Measurements from ENCODE around the gene PAWR. TPM values are rescaled to one million over a fixed set of nuclear protein-coding genes. Genes with fewer than 3 reads are reported as not detected.

The PAWR gene
- total RNA-seq, 1 experiment from 2014 or later = 106 TPM

DNA sequence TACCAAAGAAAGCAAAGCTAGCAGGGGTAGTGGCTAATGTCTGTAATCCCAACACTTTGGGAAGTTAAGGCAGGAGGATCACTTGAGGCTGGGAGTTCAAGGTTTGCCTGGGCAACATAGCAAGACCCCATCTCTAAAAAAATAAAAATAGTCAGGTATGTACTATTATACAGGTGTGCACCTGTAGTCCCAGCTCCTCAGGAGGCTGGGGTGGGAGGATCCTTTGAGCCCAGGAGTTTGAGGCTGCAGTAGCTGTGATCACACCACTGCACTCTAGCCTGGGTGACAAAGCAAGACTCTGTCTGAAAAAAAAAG is 142.2 kb downstream of the PAWR start (continued):
- TF ChIP-seq, protein P1, sequence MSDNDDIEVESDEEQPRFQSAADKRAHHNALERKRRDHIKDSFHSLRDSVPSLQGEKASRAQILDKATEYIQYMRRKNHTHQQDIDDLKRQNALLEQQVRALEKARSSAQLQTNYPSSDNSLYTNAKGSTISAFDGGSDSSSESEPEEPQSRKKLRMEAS (IDR thresholded peaks at IDR 0.05) = no peak
- TF ChIP-seq, protein P2, sequence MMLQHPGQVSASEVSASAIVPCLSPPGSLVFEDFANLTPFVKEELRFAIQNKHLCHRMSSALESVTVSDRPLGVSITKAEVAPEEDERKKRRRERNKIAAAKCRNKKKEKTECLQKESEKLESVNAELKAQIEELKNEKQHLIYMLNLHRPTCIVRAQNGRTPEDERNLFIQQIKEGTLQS (IDR thresholded peaks at IDR 0.05) = no peak
- TF ChIP-seq EZH2 (IDR thresholded peaks at IDR 0.05) = no peak

DNA sequence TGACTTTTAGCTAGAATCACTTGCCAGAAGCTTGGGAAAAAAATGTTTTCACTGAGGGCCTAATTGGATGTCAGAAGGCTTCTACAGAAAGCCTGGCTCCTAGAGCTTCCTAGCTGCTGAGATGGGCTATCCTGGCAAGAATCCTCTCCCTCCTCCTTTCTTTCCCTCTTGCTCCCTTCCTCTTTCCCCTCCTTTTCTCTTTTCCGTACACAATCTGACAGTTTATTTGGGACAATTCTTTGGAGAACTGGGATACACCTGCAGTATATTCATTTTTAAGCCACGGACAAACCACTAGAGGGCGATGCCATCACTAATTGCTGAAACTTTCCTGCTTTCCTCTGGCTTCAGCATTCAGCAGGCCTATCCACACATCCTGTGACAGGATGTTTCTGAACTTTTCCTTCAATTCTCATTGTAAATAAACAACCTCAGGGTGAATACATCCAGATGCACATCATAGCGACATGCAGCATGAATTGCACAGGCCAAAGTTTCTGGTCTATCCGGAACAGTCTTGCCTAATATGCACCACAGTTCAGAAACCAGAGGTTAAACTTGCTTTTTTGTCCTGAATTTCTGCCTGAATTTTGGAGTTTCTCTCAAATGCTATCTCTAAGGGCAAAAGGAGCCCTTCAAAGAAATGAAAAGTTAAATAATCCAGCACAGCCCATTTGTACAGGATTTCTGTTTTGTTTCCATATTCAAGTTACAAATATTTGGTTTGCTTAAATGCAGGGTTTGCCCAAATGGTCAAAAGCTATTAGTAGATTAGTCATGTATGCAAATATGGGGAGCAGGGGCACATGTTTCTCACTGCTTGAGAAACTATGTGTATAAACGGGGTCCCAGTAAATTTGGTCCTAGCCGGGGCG is 142.8 kb downstream of the PAWR start:
- Histone ChIP-seq H3K4me1 (ENCODE audit: control insufficient read depth in 1 of 2, insufficient read depth in 2 of 2, low read length in 2 of 2) (peaks cover 28 to 48% of the 10 kb centered on the region in 2 experiments), H3K79me2 (ENCODE audit: insufficient read depth, low read length) (no peaks in the 10 kb centered on the region), H4K20me1 (ENCODE audit: insufficient read depth) (no peaks in the 10 kb centered on the region), H3K36me3 (ENCODE audit: control insufficient read depth in 1 of 2, insufficient read depth in 2 of 2, low read length in 2 of 2) (peaks cover 0 to 5% of the 10 kb centered on the region in 2 experiments; a peak in 1 of 4 replicates), H2AFZ (ENCODE audit: low read depth, low read length, poor library complexity, severe bottlenecking) (no peak overlapping the region), H3K9me3 (ENCODE audit: control insufficient read depth in 1 of 2, insufficient read depth in 1 of 2, low read depth in 1 of 2, low read length in 2 of 2) (no peaks in the 10 kb centered on the region), H3K4me3 (replicated peaks in 1 of 2; ENCODE audit: low read depth in 1 of 2, low read length in 2 of 2) (peak overlapping the region in 1 of 2 experiments; percentile 30; a peak in 2 of 4 replicates), H3K27ac (ENCODE audit: low read depth, low read length) (peak overlapping the region; percentile 85), H3K9ac (ENCODE audit: low read length) (peak overlapping the region; percentile 44), H3K9me2 (ENCODE audit: insufficient read depth) (no peaks in the 10 kb centered on the region), H3K27me3 (ENCODE audit: insufficient read depth, low read length) (no peaks in the 10 kb centered on the region), H3K4me2 (ENCODE audit: low read length) (peak overlapping the region; percentile 73)
- DNase-seq (ENCODE audit: low read depth, low spot score) (peak; percentile 34), ATAC-seq (peak; percentile 58)
- intact Hi-C loops (cut with micrococcal nuclease) = loop anchor here (2.0 kb wide), 1 partner anchor 191 kb away; no protein-coding TSS in a partner anchor
- ChIA-PET RAD21 (ENCODE audit: low non-redundant PET in 1 of 2, low total read pairs in 2 of 2, uncharacterized antibody in 2 of 2, unreplicated experiment in 2 of 2) (no interaction called here), CTCF (interaction anchor here (0.6 to 1.4 kb wide), 7 partner anchors 10 to 1058 kb away, joined by 3 to 5 read pairs (median 3); no protein-coding TSS in a partner anchor), POLR2A (interaction anchor here (0.9 kb wide), 1 partner anchor 190 kb away, joined by 3 read pairs; no protein-coding TSS in a partner anchor)
- BruUV-seq (replicated peaks) = no TSS peak
- TF ChIP-seq EGR1 (IDR thresholded peaks at IDR 0.05; ENCODE audit: low read depth) (no peak), POLR2A (IDR thresholded peaks at IDR 0.05; ENCODE audit: borderline replicate concordance, extremely low read depth, insufficient read depth, insufficient read length) (no peak), FOSL1 (IDR thresholded peaks at IDR 0.05; ENCODE audit: low read depth) (no peak), ZNF274 (IDR thresholded peaks at IDR 0.05; ENCODE audit: low read depth, low read length) (no peak), EZH2phosphoT487 (IDR thresholded peaks at IDR 0.05; ENCODE audit: borderline replicate concordance) (no peak), RAD21 (IDR thresholded peaks at IDR 0.05; ENCODE audit: low read depth) (peak; percentile 62), EZH2 (IDR thresholded peaks at IDR 0.05) (no peak), SP1 (IDR thresholded peaks at IDR 0.05; ENCODE audit: low read depth) (no peak), SRF (IDR thresholded peaks at IDR 0.05; ENCODE audit: low read depth) (no peak), TCF7L2 (IDR thresholded peaks at IDR 0.05; ENCODE audit: borderline replicate concordance, extremely low read depth, insufficient read depth, insufficient read length) (no peak), YY1 (IDR thresholded peaks at IDR 0.05; ENCODE audit: extremely low read depth, insufficient replicate concordance, low read depth, low read length) (no peak), ELF1 (IDR thresholded peaks at IDR 0.05; ENCODE audit: borderline replicate concordance, low read depth) (no peak), JUND (IDR thresholded peaks at IDR 0.05) (no peak), ZFX (IDR thresholded peaks at IDR 0.05) (no peak), CEBPB (IDR thresholded peaks at IDR 0.05; ENCODE audit: low read depth) (no peak), CBX3 (IDR thresholded peaks at IDR 0.05; ENCODE audit: low read depth) (no peak)
- TF ChIP-seq, protein P2 (IDR thresholded peaks at IDR 0.05) = no peak
- TF ChIP-seq, protein P3, sequence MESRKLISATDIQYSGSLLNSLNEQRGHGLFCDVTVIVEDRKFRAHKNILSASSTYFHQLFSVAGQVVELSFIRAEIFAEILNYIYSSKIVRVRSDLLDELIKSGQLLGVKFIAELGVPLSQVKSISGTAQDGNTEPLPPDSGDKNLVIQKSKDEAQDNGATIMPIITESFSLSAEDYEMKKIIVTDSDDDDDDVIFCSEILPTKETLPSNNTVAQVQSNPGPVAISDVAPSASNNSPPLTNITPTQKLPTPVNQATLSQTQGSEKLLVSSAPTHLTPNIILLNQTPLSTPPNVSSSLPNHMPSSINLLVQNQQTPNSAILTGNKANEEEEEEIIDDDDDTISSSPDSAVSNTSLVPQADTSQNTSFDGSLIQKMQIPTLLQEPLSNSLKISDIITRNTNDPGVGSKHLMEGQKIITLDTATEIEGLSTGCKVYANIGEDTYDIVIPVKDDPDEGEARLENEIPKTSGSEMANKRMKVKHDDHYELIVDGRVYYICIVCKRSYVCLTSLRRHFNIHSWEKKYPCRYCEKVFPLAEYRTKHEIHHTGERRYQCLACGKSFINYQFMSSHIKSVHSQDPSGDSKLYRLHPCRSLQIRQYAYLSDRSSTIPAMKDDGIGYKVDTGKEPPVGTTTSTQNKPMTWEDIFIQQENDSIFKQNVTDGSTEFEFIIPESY (IDR thresholded peaks at IDR 0.05; ENCODE audit: extremely low read depth, insufficient replicate concordance, low read length) = no peak
